ENCODE results near the gene ASAP2. TPM values are rescaled to one million over a fixed set of nuclear protein-coding genes. Genes with fewer than 3 reads are reported as not detected.

The ASAP2 gene
- total RNA-seq, 2 experiments from 2014 or later: 0.21 to 0.26 TPM

GRCh38 chr2:9285385-9285920 lies 78.8 kb downstream of the ASAP2 start:
- intact Hi-C loops (cut with DNase I, micrococcal nuclease): no loop called here
- H3K4me3 Mint-ChIP-seq: no peak overlapping the region
- DNase-seq (no peak), ATAC-seq (no peak)
- no peak overlapping the region for H3K27ac Mint-ChIP-seq
- no peaks in the 10 kb centered on the region for H3K36me3 Mint-ChIP-seq (ENCODE audit: low read depth)
- H3K9me3 Mint-ChIP-seq (ENCODE audit: low read depth): no peaks in the 10 kb centered on the region
- H3K27me3 Mint-ChIP-seq: no peaks in the 10 kb centered on the region
- CTCF ChIA-PET: interaction anchor here (0.6 kb wide), 1 partner anchor 294 kb away, joined by 3 read pairs; no protein-coding TSS in a partner anchor
- POLR2A ChIA-PET: no interaction called here
- no peaks in the 10 kb centered on the region for H3K4me1 Mint-ChIP-seq

- Mint-ChIP-seq H3K4me1 (no peaks in the 10 kb centered on the region), H3K9me3 (ENCODE audit: low read depth) (no peaks in the 10 kb centered on the region), H3K27me3 (no peaks in the 10 kb centered on the region), H3K4me3 (no peak overlapping the region), H3K27ac (no peak overlapping the region), H3K36me3 (ENCODE audit: low read depth) (no peaks in the 10 kb centered on the region)
- intact Hi-C loops (cut with DNase I, micrococcal nuclease): no loop called here
- ATAC-seq (no peak), DNase-seq (no peak)
- POLR2A ChIA-PET: no interaction called here
- CTCF ChIA-PET: interaction anchor here (0.6 kb wide), 2 partner anchors 115 to 293 kb away, joined by 3 read pairs; no protein-coding TSS in a partner anchor
Measured at GRCh38 chr2:9285921-9286320, 79.3 kb downstream of the ASAP2 start.

DNA sequence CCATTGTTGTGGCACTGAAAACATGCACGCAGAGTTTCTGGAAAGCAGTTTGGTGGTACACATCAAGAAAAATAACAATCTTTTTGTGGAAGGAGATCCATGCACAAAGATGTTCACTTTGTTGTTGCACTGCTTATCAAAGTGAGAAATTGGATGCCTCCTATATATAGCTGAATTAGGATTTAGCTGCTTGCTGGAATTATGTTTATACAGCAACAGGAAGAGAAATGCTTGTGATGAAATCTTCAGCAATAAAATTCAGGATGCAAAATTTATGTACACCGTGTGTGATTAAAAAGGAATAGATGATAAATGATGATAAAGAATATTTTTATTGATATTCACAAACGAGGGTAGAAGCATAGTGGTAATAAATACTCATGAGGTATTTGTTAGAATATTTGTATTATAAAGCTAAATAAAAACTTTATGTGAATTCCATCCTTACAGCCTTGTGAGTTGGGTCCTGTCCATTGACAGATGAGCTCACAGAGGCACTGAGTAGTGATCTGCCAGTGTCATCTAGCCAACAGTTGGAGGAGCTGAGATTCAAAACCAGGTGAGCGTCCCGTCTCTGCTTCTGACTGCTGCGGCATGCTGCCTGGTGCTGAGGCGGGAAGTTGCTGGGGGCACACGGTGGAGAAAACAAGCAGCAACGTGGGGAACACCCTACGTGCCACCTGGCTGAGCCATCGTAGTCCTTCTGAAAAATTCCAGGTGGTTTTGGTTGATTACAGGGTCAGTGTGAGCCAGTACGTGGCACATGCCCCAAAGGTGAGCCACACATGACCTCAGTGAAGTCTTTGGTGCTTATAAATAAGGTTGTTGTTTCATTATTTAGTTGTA lies 80.2 kb downstream of the ASAP2 start:
- ATAC-seq (no peak), DNase-seq (no peak)
- Mint-ChIP-seq H3K27ac (no peak overlapping the region), H3K4me1 (no peaks in the 10 kb centered on the region), H3K27me3 (no peaks in the 10 kb centered on the region), H3K36me3 (ENCODE audit: low read depth) (no peaks in the 10 kb centered on the region), H3K9me3 (ENCODE audit: low read depth) (no peaks in the 10 kb centered on the region), H3K4me3 (no peak overlapping the region)
- ChIA-PET POLR2A (no interaction called here), CTCF (interaction anchor here (0.6 kb wide), 1 partner anchor 115 kb away, joined by 3 read pairs; no protein-coding TSS in a partner anchor)
- intact Hi-C loops (cut with DNase I, micrococcal nuclease): no loop called here

DNA sequence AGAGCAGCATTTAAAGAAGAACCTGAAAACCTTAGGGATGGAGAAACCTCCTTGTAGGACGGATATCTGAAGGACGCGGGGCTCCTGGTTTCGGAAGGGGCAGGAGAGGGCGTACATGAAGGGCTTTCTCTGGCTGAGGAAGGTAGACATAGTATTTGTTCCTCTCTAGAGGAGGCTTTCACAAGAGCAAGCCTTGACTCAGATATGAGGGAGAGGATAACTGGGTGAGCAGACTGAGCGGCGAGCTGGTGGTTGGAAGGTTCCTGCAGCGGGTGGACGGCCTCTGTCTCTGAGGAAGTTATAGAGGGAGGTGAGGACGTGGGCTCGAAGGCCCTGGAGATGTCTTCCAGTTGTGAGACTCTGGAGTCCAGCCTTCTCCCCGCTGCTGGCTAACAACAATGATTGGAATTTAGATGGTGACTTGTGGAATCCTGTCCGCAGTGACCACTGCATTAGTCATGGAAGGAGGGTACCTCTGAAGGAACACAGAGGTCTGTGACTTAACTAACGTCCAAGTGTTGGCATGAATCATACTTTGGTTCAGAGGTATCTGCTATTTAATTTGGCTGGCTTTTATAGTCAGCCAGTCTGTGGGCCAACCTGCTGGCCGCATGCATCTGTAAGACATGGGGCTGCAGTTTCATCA lies 80.9 kb downstream of the ASAP2 start:
- H3K27ac Mint-ChIP-seq: no peak overlapping the region
- H3K9me3 Mint-ChIP-seq (ENCODE audit: low read depth): no peaks in the 10 kb centered on the region
- no peak overlapping the region for H3K4me3 Mint-ChIP-seq
- H3K4me1 Mint-ChIP-seq: no peaks in the 10 kb centered on the region
- no peaks in the 10 kb centered on the region for H3K36me3 Mint-ChIP-seq (ENCODE audit: low read depth)
- ChIA-PET POLR2A (no interaction called here), CTCF (no interaction called here)
- no peaks in the 10 kb centered on the region for H3K27me3 Mint-ChIP-seq
- ATAC-seq (no peak), DNase-seq (no peak)
- intact Hi-C loops (cut with DNase I, micrococcal nuclease): no loop called here

GRCh38 chr2:9288233-9288632 lies 81.6 kb downstream of the ASAP2 start:
- no peak overlapping the region for H3K4me3 Mint-ChIP-seq
- CTCF ChIA-PET: no interaction called here
- no peak for DNase-seq
- intact Hi-C loops (cut with DNase I, micrococcal nuclease): no loop called here
- ATAC-seq: no peak
- POLR2A ChIA-PET: no interaction called here
- no peaks in the 10 kb centered on the region for H3K9me3 Mint-ChIP-seq (ENCODE audit: low read depth)
- H3K27ac Mint-ChIP-seq: no peak overlapping the region
- H3K27me3 Mint-ChIP-seq: no peaks in the 10 kb centered on the region
- no peaks in the 10 kb centered on the region for H3K4me1 Mint-ChIP-seq
- H3K36me3 Mint-ChIP-seq (ENCODE audit: low read depth): no peaks in the 10 kb centered on the region

GRCh38 chr2:9288681-9289338 lies 82.2 kb downstream of the ASAP2 start:
- no peaks in the 10 kb centered on the region for H3K36me3 Mint-ChIP-seq (ENCODE audit: low read depth)
- H3K4me3 Mint-ChIP-seq: no peak overlapping the region
- intact Hi-C loops (cut with DNase I, micrococcal nuclease): no loop called here
- no peak for DNase-seq
- POLR2A ChIA-PET: no interaction called here
- CTCF ChIA-PET: no interaction called here
- no peak overlapping the region for H3K27ac Mint-ChIP-seq
- H3K4me1 Mint-ChIP-seq: no peaks in the 10 kb centered on the region
- no peak for ATAC-seq
- no peaks in the 10 kb centered on the region for H3K27me3 Mint-ChIP-seq
- no peaks in the 10 kb centered on the region for H3K9me3 Mint-ChIP-seq (ENCODE audit: low read depth)

DNA sequence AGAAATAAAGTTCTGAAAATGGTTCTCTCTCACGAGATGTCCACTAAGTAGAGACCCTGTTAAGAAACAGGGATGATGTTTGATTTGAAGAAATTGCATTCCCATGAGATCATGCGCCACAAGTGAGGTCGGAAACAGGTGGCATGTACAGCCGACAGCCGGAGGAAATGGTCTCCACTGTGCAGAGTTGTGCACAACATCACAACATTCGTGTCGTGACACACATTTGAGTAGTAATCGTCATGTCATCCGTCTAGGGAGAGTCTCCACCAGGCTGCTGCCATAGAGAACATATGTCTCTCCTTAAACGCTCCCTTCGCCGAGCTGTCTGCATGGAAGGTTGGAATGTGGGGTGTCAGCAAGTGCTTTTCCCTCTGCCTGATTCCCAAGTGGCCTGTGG lies 84.7 kb downstream of the ASAP2 start:
- DNase-seq (no peak), ATAC-seq (no peak)
- H3K27me3 Mint-ChIP-seq: no peaks in the 10 kb centered on the region
- no peaks in the 10 kb centered on the region for H3K9me3 Mint-ChIP-seq (ENCODE audit: low read depth)
- no peak overlapping the region for H3K4me3 Mint-ChIP-seq
- no peaks in the 10 kb centered on the region for H3K4me1 Mint-ChIP-seq
- no peaks in the 10 kb centered on the region for H3K36me3 Mint-ChIP-seq (ENCODE audit: low read depth)
- intact Hi-C loops (cut with DNase I, micrococcal nuclease): no loop called here
- no peak overlapping the region for H3K27ac Mint-ChIP-seq
- ChIA-PET POLR2A (no interaction called here), CTCF (no interaction called here)

DNA sequence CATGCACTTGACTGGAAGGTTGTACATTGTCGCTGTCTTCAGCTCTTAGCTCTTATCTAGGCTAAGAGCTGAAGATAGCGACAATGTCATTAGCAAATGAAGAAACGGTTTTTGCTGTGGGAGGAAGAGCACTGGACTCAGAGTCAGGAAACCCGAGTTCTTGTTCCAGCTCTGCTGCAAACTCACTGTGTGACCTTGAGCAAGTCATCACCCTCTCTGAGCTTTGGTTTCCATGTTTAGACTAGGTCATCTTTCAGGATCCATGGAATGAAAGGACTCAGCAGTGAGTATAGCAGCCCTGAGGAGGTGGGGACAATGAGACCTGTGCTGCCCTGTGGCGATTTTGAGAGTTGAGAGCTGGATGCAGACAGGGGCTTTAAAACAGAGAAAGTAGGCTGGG lies 85.3 kb downstream of the ASAP2 start:
- no peak overlapping the region for H3K27ac Mint-ChIP-seq
- intact Hi-C loops (cut with DNase I, micrococcal nuclease): no loop called here
- ChIA-PET POLR2A (interaction anchor here (0.6 kb wide), 1 partner anchor 9 kb away, joined by 8 read pairs; no protein-coding TSS in a partner anchor), CTCF (no interaction called here)
- H3K9me3 Mint-ChIP-seq (ENCODE audit: low read depth): no peaks in the 10 kb centered on the region
- ATAC-seq (no peak), DNase-seq (no peak)
- H3K4me1 Mint-ChIP-seq: no peaks in the 10 kb centered on the region
- H3K36me3 Mint-ChIP-seq (ENCODE audit: low read depth): no peaks in the 10 kb centered on the region
- no peak overlapping the region for H3K4me3 Mint-ChIP-seq
- no peaks in the 10 kb centered on the region for H3K27me3 Mint-ChIP-seq

- Mint-ChIP-seq H3K4me1 (no peaks in the 10 kb centered on the region), H3K36me3 (ENCODE audit: low read depth) (no peaks in the 10 kb centered on the region), H3K27ac (no peak overlapping the region), H3K27me3 (no peaks in the 10 kb centered on the region), H3K9me3 (ENCODE audit: low read depth) (no peaks in the 10 kb centered on the region), H3K4me3 (no peak overlapping the region)
- ChIA-PET CTCF (no interaction called here), POLR2A (interaction anchor here (0.6 kb wide), 1 partner anchor 10 kb away, joined by 8 read pairs; no protein-coding TSS in a partner anchor)
- no peak for ATAC-seq
- intact Hi-C loops (cut with DNase I, micrococcal nuclease): no loop called here
- DNase-seq: no peak
Measured at GRCh38 chr2:9292426-9292825, 85.8 kb downstream of the ASAP2 start.

- Mint-ChIP-seq H3K4me3 (no peak overlapping the region), H3K4me1 (no peaks in the 10 kb centered on the region), H3K9me3 (ENCODE audit: low read depth) (no peaks in the 10 kb centered on the region), H3K27me3 (no peaks in the 10 kb centered on the region), H3K36me3 (ENCODE audit: low read depth) (no peaks in the 10 kb centered on the region), H3K27ac (no peak overlapping the region)
- intact Hi-C loops (cut with DNase I, micrococcal nuclease): no loop called here
- CTCF ChIA-PET: no interaction called here
- POLR2A ChIA-PET: no interaction called here
- ATAC-seq: no peak
- DNase-seq: no peak
Measured at GRCh38 chr2:9294764-9295163, 88.2 kb downstream of the ASAP2 start.

DNA sequence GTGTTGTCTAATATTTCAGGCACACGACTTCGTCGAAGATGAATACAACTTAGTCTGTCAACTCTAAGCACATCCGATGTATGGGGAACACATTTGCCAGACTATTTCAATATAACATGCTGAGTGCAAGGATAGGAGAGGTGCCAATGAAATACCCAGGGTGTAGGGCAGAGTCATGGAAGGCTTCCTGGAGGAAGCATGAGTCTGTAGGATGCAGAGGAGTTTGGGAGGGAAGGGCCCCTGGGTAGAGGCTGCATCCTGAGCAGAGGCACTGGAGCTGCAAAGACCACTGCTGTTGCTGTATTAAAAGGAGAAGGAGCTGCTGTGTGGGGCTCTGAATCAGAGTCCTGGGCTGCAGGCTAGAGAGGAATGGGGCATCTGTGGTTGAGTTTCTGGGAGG lies 89.9 kb downstream of the ASAP2 start:
- Mint-ChIP-seq H3K4me1 (no peaks in the 10 kb centered on the region), H3K27me3 (no peaks in the 10 kb centered on the region), H3K27ac (no peak overlapping the region), H3K4me3 (no peak overlapping the region), H3K9me3 (ENCODE audit: low read depth) (no peaks in the 10 kb centered on the region), H3K36me3 (ENCODE audit: low read depth) (no peaks in the 10 kb centered on the region)
- DNase-seq (no peak), ATAC-seq (no peak)
- intact Hi-C loops (cut with DNase I, micrococcal nuclease): no loop called here
- CTCF ChIA-PET: no interaction called here
- POLR2A ChIA-PET: interaction anchor here (0.6 kb wide), 1 partner anchor 27 kb away, joined by 3 read pairs; no protein-coding TSS in a partner anchor
